GM21390 (cell line): ENCODE data around the gene BEGAIN.

Experiments
- ATAC-seq: cut with Tn5 transposase; IDR thresholded peaks from one replicate; pipeline ENCODE4 v1.9.1; 2021; ENCODE audit not compliant: unreplicated experiment

BEGAIN gene

GRCh38 chr14:100552524-100553125 lies 34.6 kb downstream of the BEGAIN start:
- no peak for ATAC-seq

DNA sequence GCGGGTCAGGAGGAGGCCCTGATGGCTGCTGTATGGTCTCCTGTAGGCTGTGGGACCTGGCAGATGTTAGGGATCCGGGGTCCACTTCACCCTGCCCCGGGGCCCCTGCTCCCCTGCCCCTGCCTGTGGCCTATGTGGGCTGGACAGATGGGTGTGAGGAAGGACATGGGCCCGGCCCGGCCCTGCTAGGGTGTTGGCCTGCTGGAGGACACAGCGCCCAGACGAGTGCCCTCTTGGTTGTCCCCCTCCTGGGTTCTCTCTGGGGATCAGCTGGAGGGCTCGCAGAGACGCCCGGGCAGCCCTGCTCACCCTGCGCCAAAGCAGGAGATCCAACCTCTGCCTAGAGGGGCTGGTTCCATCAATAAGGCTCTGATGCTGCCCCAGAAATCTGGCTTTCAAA lies 36.2 kb downstream of the BEGAIN start:
- no peak for ATAC-seq

- no peak for ATAC-seq
Measured at GRCh38 chr14:100549834-100550625, 37.2 kb downstream of the BEGAIN start.

- no peak for ATAC-seq
Measured at GRCh38 chr14:100548939-100549338, 38.3 kb downstream of the BEGAIN start.

GRCh38 chr14:100548295-100548655 lies 38.9 kb downstream of the BEGAIN start:
- ATAC-seq: no peak

- ATAC-seq: no peak
Measured at GRCh38 chr14:100547633-100548294, 39.5 kb downstream of the BEGAIN start.

DNA sequence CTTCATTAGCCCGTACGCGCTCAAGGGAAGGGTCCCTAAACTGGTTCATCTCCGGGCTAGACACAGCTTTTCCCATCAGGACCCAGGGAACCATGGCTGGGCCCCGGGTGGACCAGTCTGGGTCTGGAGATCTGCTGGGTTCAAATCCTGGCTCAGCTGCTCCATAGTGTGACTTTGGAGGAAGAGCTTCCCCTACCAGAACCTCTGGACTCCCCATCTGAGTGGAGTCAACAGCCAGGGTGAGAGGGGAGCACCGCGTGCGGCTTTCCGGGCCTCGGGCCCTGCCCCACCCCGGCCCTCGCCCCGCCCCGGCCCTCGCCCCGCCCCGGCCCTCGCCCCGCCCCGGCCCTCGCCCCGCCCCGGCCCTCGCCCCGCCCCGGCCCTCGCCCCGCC lies 41.2 kb downstream of the BEGAIN start:
- ATAC-seq: peak; percentile 12

GRCh38 chr14:100545359-100545758 lies 41.9 kb downstream of the BEGAIN start:
- no peak for ATAC-seq

GRCh38 chr14:100544506-100545141 lies 42.6 kb downstream of the BEGAIN start:
- ATAC-seq: no peak

- no peak for ATAC-seq
Measured at GRCh38 chr14:100543471-100544455, 43.5 kb downstream of the BEGAIN start.

- ATAC-seq: no peak
Measured at GRCh38 chr14:100542619-100543205, 44.5 kb downstream of the BEGAIN start.

GRCh38 chr14:100541621-100542560 lies 45.3 kb downstream of the BEGAIN start:
- ATAC-seq: no peak

- no peak for ATAC-seq
Measured at GRCh38 chr14:100540926-100541620, 46.1 kb downstream of the BEGAIN start.

GRCh38 chr14:100540141-100540925 lies 46.9 kb downstream of the BEGAIN start:
- no peak for ATAC-seq

- no peak for ATAC-seq
Measured at GRCh38 chr14:100539766-100540140, 47.5 kb downstream of the BEGAIN start.

- ATAC-seq: no peak
Measured at GRCh38 chr14:100539003-100539660, 48.1 kb downstream of the BEGAIN start.

GRCh38 chr14:100538351-100539002 lies 48.7 kb downstream of the BEGAIN start:
- no peak for ATAC-seq
